Hepatocyte (in vitro differentiated cells): ENCODE measurements around the gene ZFP92. TPM values are rescaled to one million over a fixed set of nuclear protein-coding genes. Genes with fewer than 3 reads are reported as not detected.

Experiments used
- DNase-seq: peaks from one replicate; pipeline ENCODE4 v3.0.0-alpha.2; 2016; ENCODE audit warnings: low spot score
- H2AFZ ChIP-seq: fragments of 200-600 bp; sonication (generic); 2 replicates; pipeline ENCODE4 v1.6.0; 2016; ENCODE audit warnings: antibody characterized with exemption, mild to moderate bottlenecking
- H3K27ac ChIP-seq: fragments of 200-600 bp; sonication (generic); 2 replicates; pipeline ENCODE4 v1.5.1; 2016; ENCODE audit warnings: mild to moderate bottlenecking
- H3K27me3 ChIP-seq: fragments of 200-600 bp; sonication (generic); 2 replicates; pipeline ENCODE4 v1.6.1; 2016
- H3K36me3 ChIP-seq: fragments of 200-600 bp; sonication (generic); replicated peaks from 2 replicates; pipeline ENCODE4 v1.5.1; 2016; ENCODE audit warnings: low read depth; ENCODE audit not compliant: insufficient read depth
- H3K4me1 ChIP-seq: fragments of 200-600 bp; sonication (generic); 2 replicates; pipeline ENCODE4 v1.5.1; 2016; ENCODE audit warnings: mild to moderate bottlenecking, moderate library complexity; ENCODE audit not compliant: insufficient read depth
- H3K4me2 ChIP-seq: fragments of 200-600 bp; sonication (generic); 2 replicates; pipeline ENCODE4 v1.6.0; 2016
- H3K4me3 ChIP-seq: fragments of 200-600 bp; sonication (generic); 2 replicates; pipeline ENCODE4 v1.5.1; 2016; ENCODE audit warnings: mild to moderate bottlenecking
- H3K79me2 ChIP-seq: fragments of 200-600 bp; sonication (generic); 2 replicates; pipeline ENCODE4 v1.6.0; 2017; ENCODE audit warnings: mild to moderate bottlenecking
- H3K9me2 ChIP-seq: fragments of 200-600 bp; sonication (generic); replicated peaks from 2 replicates; pipeline ENCODE4 v1.6.0; 2017; ENCODE audit warnings: mild to moderate bottlenecking; ENCODE audit not compliant: insufficient read depth
- H3K9me3 ChIP-seq: fragments of 200-600 bp; sonication (generic); 2 replicates; pipeline ENCODE4 v1.5.1; 2016; ENCODE audit warnings: low read depth, mild to moderate bottlenecking
- H4K20me1 ChIP-seq: fragments of 200-600 bp; sonication (generic); 2 replicates; pipeline ENCODE4 v1.6.0; 2016; ENCODE audit warnings: mild to moderate bottlenecking; ENCODE audit not compliant: insufficient read depth, poor library complexity, severe bottlenecking
- EZH2 ChIP-seq: fragments of 200-600 bp; sonication (generic); IDR thresholded peaks from 2 replicates; pipeline ENCODE4 v1.6.1; 2016; ENCODE audit warnings: antibody characterized with exemption, mild to moderate bottlenecking, borderline replicate concordance
- EZH2phosphoT487 ChIP-seq: fragments of 200-600 bp; sonication (generic); IDR thresholded peaks from one replicate; pipeline ENCODE4 v1.6.1; 2018; ENCODE audit warnings: antibody characterized with exemption, mild to moderate bottlenecking, low read depth, moderate library complexity; ENCODE audit not compliant: unreplicated experiment, severe bottlenecking
- WGBS: methylation state at CpG from one replicate; pipeline ENCODE4 v1.1.6; 2016; ENCODE audit warnings: low lambda C conversion rate; ENCODE audit errors: missing lambda C conversion rate; 5-methylcytosine and 5-hydroxymethylcytosine counted together
- polyA plus RNA-seq: library from polyadenylated mRNA; unstranded; fragments of >200 nt; fragmentation: Nextera tagmentation; extraction: Ambion mirVana; gene quantifications from 2 replicates; pipeline ENCODE4 v1.2.1, GENCODE V29; 2016
- total RNA-seq: library from RNA; depleted of rRNA; stranded (reverse); fragments of >200 nt; gene quantifications from 2 replicates; pipeline ENCODE4 v1.2.3, GENCODE V29; 2014
- TF ChIP-seq, protein P1 (sequence below): fragments of 200-600 bp; sonication (generic); IDR thresholded peaks from 2 replicates; pipeline ENCODE4 v1.5.1; 2016; ENCODE audit warnings: antibody characterized with exemption, mild to moderate bottlenecking; ENCODE audit not compliant: poor library complexity

ZFP92 gene
- total and polyA plus RNA-seq, 2 experiments from 2014 or later: 0.33 to 0.90 TPM

DNA sequence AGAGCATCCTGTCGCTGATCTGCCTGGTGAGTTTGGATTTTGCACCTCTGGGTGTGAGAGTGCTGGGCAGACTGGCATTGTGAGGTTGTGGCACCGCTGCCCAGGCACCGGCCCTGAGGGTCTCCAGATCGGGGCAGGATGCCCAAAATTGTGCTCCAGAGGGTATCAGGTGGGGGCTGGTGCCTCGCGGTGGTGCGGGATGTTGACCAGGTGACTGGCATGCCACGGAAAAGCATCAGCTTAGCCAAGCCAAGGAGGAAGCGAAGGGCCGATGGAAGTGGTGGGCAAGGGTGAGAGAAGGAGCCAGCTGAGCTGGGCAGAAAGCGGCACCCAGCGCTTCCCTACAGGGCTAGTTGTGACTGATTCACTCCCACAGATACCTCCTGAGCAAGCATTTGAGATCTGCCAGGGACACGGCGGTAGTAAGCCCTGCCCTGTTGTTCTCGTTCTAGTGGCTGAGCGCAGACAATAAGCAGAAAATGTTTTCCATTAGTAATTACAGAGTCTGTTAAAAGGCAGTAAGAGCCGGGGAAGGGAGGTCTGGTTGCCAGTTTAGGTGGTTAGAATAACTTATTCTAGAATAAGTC lies 809 bp downstream of the ZFP92 start:
- H3K9me2 ChIP-seq: no peaks in the 10 kb centered on the region
- DNase-seq: no peak
- no peaks in the 10 kb centered on the region for H3K79me2 ChIP-seq
- no peaks in the 10 kb centered on the region for H3K27me3 ChIP-seq
- no peak overlapping the region for H3K27ac ChIP-seq
- H3K4me2 ChIP-seq: peak overlapping the region; percentile 85
- H4K20me1 ChIP-seq: no peaks in the 10 kb centered on the region
- H2AFZ ChIP-seq: no peak overlapping the region
- no peaks in the 10 kb centered on the region for H3K4me1 ChIP-seq
- no peaks in the 10 kb centered on the region for H3K36me3 ChIP-seq
- H3K9me3 ChIP-seq: no peaks in the 10 kb centered on the region
- TF ChIP-seq, protein P1, sequence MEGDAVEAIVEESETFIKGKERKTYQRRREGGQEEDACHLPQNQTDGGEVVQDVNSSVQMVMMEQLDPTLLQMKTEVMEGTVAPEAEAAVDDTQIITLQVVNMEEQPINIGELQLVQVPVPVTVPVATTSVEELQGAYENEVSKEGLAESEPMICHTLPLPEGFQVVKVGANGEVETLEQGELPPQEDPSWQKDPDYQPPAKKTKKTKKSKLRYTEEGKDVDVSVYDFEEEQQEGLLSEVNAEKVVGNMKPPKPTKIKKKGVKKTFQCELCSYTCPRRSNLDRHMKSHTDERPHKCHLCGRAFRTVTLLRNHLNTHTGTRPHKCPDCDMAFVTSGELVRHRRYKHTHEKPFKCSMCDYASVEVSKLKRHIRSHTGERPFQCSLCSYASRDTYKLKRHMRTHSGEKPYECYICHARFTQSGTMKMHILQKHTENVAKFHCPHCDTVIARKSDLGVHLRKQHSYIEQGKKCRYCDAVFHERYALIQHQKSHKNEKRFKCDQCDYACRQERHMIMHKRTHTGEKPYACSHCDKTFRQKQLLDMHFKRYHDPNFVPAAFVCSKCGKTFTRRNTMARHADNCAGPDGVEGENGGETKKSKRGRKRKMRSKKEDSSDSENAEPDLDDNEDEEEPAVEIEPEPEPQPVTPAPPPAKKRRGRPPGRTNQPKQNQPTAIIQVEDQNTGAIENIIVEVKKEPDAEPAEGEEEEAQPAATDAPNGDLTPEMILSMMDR: no peak
- TF ChIP-seq EZH2phosphoT487 (no peak), EZH2 (no peak)
- no peak overlapping the region for H3K4me3 ChIP-seq
- WGBS: 80% methylated on average over 17 of the region's 17 CpGs

DNA sequence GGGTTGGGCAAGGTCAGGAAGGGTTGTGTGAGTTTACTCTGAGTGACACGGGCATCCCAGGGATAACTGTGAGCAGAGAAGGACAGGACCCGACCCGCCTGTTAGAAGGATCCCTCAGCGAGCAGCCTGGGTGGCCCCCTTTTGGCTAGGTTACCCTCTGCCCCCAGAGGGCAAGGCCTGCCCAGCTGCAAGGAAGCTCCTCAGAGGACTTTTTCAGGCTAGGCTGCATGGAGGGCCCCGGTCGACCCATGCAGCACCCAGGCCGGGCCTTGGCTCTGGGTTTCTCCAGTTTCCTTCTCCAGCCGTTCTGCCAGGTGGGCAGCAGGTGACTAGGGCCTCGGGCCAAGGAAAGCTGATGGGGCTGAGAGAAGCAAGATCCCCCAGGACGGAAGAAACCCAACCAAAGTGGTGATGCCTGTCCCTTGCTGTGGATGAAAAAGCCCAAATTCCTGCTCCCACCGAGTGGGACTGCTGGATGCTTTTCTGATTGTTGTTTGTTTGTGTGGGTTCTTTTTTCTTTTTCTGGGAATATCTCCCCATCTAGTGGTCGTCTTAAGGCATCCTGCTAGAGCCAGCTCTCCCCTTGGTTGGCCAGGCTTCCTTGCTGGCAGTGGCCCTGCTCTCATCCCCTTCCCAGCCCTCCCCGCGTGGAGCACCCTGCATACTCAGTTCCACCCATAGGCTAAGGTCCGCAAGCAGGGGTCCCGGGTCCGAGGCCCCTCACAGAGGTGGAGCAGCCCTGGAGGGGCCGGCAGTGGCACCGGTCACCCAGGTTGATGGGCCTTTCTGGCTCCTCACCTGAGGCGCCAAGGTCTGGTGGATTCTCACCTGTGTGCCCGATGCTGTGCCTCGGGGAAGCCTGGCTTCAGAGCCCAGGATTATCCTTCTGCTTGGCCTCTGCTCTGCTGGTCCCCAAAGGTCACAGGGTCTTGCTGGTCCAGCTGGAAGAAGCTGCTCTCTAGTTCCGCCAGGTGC lies 1.8 kb downstream of the ZFP92 start:
- Histone ChIP-seq H3K79me2 (no peaks in the 10 kb centered on the region), H3K27me3 (no peaks in the 10 kb centered on the region), H3K36me3 (no peaks in the 10 kb centered on the region), H3K4me1 (no peaks in the 10 kb centered on the region), H3K27ac (no peak overlapping the region), H4K20me1 (no peaks in the 10 kb centered on the region), H3K9me2 (no peaks in the 10 kb centered on the region), H3K4me3 (no peak overlapping the region), H3K4me2 (no peak overlapping the region), H2AFZ (no peak overlapping the region), H3K9me3 (no peaks in the 10 kb centered on the region)
- 81% methylated on average over 23 of the region's 23 CpGs for WGBS
- TF ChIP-seq EZH2phosphoT487: no peak
- no peak for TF ChIP-seq EZH2
- TF ChIP-seq, protein P1: no peak
- no peak for DNase-seq

DNA sequence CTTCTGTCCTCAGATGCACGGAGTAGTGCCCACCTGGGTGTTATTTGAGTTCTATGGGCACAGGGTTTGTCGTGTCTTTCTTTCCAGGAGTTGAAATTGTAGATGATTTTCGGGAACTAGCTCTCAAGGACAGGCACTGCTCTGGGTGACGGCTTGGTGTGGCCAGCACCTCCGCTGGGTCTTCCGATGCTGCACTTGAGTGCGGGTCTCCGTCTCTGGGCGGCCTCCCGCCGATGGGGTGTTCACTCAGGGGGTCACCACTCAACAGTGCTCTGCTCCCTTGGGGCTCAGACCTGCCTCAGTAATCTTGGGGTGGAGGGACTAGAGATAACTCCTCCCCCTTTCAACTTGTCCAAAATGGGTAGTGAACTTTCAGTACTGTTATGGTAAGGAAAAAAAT lies 2.5 kb downstream of the ZFP92 start:
- Histone ChIP-seq H3K79me2 (no peaks in the 10 kb centered on the region), H4K20me1 (no peaks in the 10 kb centered on the region), H2AFZ (no peak overlapping the region), H3K4me3 (no peak overlapping the region), H3K9me2 (no peaks in the 10 kb centered on the region), H3K27me3 (no peaks in the 10 kb centered on the region), H3K27ac (no peak overlapping the region), H3K36me3 (no peaks in the 10 kb centered on the region), H3K9me3 (no peaks in the 10 kb centered on the region), H3K4me2 (no peak overlapping the region), H3K4me1 (no peaks in the 10 kb centered on the region)
- TF ChIP-seq EZH2phosphoT487: no peak
- TF ChIP-seq, protein P1: no peak
- TF ChIP-seq EZH2: no peak
- 87% methylated on average over 11 of the region's 11 CpGs for WGBS
- no peak for DNase-seq
